ENCODE measurements around the gene COL2A1. TPM values are rescaled to one million over a fixed set of nuclear protein-coding genes. Genes with fewer than 3 reads are reported as not detected.

The COL2A1 gene
- total RNA-seq, 1 donor from 2014 or later = 1.9 TPM

DNA sequence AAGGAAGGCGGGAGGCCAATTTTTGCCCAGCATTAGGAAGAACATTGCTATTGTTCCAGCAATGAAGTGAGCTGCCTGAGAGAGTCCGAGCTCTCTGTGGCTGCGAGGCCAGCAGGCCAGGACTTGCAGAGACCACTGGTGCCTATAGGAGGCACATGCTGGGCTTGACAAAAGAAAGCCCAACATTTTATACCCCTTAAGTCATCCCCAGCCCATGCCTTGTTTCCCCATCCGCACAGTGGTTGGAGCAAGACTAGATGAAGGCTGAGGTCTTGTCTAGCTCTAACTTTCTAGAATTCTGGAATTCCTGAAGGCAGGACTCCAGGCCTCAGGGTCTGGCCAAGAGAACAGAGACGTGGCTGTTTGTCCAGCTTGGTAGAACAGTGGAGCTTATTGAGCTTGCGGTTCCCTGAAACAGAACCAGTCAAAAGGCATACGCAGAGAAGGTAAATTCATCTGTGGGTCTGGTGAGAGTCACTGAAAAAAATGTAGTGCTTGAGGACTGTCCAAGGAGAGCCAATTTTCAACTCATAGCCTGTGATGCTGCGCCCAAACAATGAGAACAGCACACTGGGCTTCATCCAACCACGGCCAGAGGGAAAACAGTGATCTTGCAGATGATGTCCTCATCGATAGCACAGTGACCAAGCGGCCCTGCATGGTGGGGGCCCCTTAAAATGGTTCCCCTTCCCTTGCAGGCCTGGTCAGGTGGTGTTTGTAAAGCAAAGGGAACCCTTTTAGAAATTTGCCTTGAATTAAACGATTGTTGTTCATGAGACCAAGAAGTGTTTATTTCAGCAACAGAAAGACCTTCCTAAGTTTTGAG is 27.1 kb upstream of the COL2A1 start:
- TF ChIP-seq, protein P1, sequence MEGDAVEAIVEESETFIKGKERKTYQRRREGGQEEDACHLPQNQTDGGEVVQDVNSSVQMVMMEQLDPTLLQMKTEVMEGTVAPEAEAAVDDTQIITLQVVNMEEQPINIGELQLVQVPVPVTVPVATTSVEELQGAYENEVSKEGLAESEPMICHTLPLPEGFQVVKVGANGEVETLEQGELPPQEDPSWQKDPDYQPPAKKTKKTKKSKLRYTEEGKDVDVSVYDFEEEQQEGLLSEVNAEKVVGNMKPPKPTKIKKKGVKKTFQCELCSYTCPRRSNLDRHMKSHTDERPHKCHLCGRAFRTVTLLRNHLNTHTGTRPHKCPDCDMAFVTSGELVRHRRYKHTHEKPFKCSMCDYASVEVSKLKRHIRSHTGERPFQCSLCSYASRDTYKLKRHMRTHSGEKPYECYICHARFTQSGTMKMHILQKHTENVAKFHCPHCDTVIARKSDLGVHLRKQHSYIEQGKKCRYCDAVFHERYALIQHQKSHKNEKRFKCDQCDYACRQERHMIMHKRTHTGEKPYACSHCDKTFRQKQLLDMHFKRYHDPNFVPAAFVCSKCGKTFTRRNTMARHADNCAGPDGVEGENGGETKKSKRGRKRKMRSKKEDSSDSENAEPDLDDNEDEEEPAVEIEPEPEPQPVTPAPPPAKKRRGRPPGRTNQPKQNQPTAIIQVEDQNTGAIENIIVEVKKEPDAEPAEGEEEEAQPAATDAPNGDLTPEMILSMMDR (IDR thresholded peaks at IDR 0.05; ENCODE audit: unreplicated experiment) = no peak
- Mint-ChIP-seq H3K27me3 (ENCODE audit: unreplicated experiment) (peaks cover 26% of the 10 kb centered on the region), H3K4me1 (ENCODE audit: unreplicated experiment) (peaks cover 6% of the 10 kb centered on the region), H3K4me3 (ENCODE audit: unreplicated experiment) (no peak overlapping the region), H3K9me3 (ENCODE audit: unreplicated experiment) (no peaks in the 10 kb centered on the region), H3K36me3 (ENCODE audit: low read depth, unreplicated experiment) (no peaks in the 10 kb centered on the region), H3K27ac (ENCODE audit: unreplicated experiment) (no peak overlapping the region)
- no peak for DNase-seq (ENCODE audit: low spot score)

DNA sequence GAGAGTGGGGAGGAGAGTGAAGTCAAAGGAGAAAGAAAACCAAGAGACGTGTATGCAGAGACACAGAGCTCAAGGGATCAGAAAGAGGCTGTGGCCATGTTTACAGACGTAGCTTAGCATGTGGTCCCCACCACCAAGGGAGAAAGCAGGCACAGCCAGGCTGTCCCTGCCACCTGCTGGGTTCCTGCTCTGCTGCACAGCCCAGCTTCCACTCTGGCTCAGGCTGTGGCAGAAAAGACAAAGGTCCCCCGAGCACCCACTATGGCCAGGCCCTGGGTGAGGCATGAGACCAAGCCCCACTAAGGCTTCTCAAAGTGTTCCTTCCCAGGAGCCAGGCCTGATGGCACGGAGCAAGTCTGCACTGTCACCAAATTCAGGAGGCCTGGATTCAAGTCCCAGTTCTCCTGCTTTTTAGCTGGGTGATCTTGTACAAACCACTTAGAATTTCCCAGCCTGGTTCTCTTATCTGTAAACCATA is 25.9 kb upstream of the COL2A1 start:
- Mint-ChIP-seq H3K36me3 (ENCODE audit: low read depth, unreplicated experiment) (no peaks in the 10 kb centered on the region), H3K27me3 (ENCODE audit: unreplicated experiment) (peaks cover 27% of the 10 kb centered on the region), H3K27ac (ENCODE audit: unreplicated experiment) (no peak overlapping the region), H3K4me3 (ENCODE audit: unreplicated experiment) (no peak overlapping the region), H3K9me3 (ENCODE audit: unreplicated experiment) (no peaks in the 10 kb centered on the region), H3K4me1 (ENCODE audit: unreplicated experiment) (peaks cover 7% of the 10 kb centered on the region)
- TF ChIP-seq, protein P1 (IDR thresholded peaks at IDR 0.05; ENCODE audit: unreplicated experiment) = no peak
- no peak for DNase-seq (ENCODE audit: low spot score)

DNA sequence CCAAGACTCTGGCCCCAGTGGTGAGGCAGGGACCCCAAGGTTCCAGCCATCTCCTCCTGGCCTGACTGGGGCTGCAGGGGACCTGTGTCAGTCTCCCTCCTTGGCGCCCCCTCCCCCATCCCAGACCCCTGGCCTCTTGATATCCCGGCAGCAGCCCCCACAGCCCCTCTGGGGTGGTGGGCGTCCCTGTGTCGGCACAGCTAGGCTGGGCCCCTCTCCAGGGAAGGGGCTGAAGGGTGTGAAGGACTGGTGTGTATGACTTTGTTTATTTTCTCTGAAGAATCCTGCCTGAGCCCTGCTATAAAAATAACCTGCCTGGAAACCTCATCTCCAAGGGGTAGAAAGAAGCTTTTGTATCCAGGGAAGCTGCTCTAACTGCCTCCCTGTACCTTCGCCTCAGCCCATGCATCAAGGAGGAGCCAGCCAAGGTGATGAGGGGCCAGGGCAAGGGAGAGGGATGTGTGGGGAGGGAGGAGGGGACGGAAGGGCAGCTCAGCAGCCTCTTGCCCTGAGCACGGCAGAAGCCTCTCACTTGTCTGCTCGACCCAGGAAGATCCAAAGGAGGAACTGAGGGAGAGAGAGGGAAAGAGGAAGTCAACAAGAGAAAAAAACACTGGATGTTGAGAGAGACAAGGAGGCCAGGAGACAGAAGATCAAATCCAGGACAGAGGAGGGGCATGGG is 25.4 kb upstream of the COL2A1 start:
- H3K27me3 Mint-ChIP-seq (ENCODE audit: unreplicated experiment) = peaks cover 27% of the 10 kb centered on the region
- DNase-seq (ENCODE audit: low spot score) = no peak

DNA sequence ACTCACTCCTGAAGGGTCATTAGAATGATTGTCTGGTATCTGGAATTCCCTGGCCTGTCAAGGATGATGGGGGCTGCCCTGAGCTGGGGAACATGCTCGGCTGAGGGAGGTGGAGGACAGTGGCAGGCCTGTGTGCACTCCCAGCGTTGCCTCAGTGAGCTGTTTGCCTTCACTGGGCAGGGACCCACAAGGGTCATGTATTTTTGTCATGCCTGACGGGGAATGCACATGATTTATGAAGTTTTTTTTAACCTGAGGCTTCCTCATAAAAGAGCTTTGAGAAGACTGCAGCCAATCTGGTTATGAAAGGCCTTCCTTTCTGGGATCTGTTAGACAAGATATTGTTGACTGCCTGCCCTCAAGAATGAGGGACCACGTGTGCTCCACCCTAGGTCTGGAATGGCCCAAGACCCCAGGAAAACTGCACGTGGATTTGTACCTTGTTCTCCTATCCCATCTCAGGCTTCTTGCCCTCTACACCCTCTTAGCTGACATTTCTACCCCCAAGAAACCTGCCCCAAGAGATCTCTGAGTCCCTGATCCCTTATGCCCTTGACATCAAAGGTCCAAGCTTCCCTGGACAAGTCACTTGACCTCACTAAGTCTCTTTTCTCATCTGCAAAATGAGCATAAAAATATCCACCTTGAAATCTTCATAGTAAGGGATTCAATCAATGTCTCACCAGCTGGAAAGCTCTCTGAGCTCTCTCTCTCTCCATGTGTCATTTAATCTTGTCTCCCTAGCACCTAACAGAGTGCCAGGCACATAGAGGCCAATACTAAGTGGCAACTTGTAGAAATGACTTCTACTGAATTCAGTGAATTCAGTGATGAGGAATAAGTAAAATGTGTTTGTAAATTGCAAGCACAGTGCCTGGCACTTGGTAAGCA is 24.5 kb upstream of the COL2A1 start:
- Mint-ChIP-seq H3K4me1 (ENCODE audit: unreplicated experiment) (peaks cover 16% of the 10 kb centered on the region), H3K9me3 (ENCODE audit: unreplicated experiment) (no peaks in the 10 kb centered on the region), H3K36me3 (ENCODE audit: low read depth, unreplicated experiment) (no peaks in the 10 kb centered on the region), H3K27ac (ENCODE audit: unreplicated experiment) (peak overlapping the region; percentile 75), H3K27me3 (ENCODE audit: unreplicated experiment) (peaks cover 32% of the 10 kb centered on the region), H3K4me3 (ENCODE audit: unreplicated experiment) (no peak overlapping the region)
- no peak for DNase-seq (ENCODE audit: low spot score)
- TF ChIP-seq, protein P1 (IDR thresholded peaks at IDR 0.05; ENCODE audit: unreplicated experiment) = no peak

More for the DNA sequence above, 25.4 kb upstream of the COL2A1 start:
- Mint-ChIP-seq H3K27ac (ENCODE audit: unreplicated experiment) (no peak overlapping the region), H3K9me3 (ENCODE audit: unreplicated experiment) (no peaks in the 10 kb centered on the region), H3K4me3 (ENCODE audit: unreplicated experiment) (no peak overlapping the region), H3K36me3 (ENCODE audit: low read depth, unreplicated experiment) (no peaks in the 10 kb centered on the region), H3K4me1 (ENCODE audit: unreplicated experiment) (peaks cover 13% of the 10 kb centered on the region)
- TF ChIP-seq, protein P1 (IDR thresholded peaks at IDR 0.05; ENCODE audit: unreplicated experiment) = no peak

Data from endothelial cell (in vitro differentiated cells).